HCT116 (cell line): ENCODE data around the gene SEC24D. TPM values are rescaled to one million over a fixed set of nuclear protein-coding genes. Genes with fewer than 3 reads are reported as not detected.

Experiments
- ATAC-seq: fragments of 200-7000 bp; cut with Tn5 transposase; 2 replicates; pipeline ENCODE4 v1.9.1; 2020; ENCODE audit warnings: mild to moderate bottlenecking, moderate library complexity
- BruUV-seq: library from RNA; stranded (reverse); fragments of 400-500 nt; replicated peaks from 2 replicates; lab custom pipeline; 2021; lab: Mats Ljungman, UMichigan
- CTCF ChIA-PET: fragments of 300-600 bp; sonication (Branson Sonifier 250); formaldehyde crosslinking; loops from one replicate; lab custom pipeline; 2021; ENCODE audit warnings: antibody characterized with exemption; lab: Charles Lee
- POLR2A ChIA-PET: fragments of 300-600, 350-600 bp; sonication (Branson Sonifier 250); formaldehyde crosslinking; loops from one replicate; lab custom pipeline; 2021; ENCODE audit warnings: antibody characterized with exemption; lab: Charles Lee
- RAD21 ChIA-PET, 2 experiments: fragments of 300-600 bp; sonication (Branson Sonifier 250); formaldehyde crosslinking; loops; one replicate each; lab custom pipeline; 2023; ENCODE audit warnings: low total read pairs in 2 of 2; ENCODE audit not compliant: uncharacterized antibody in 2 of 2, unreplicated experiment in 2 of 2, low non-redundant PET in 1 of 2; lab: Charles Lee
- DNase-seq: peaks from one replicate; pipeline ENCODE4 v3.0.0-alpha.2; 2010; ENCODE audit warnings: low read depth, low spot score
- H2AFZ ChIP-seq: fragments of 200-600 bp; shearing (Covaris generic), sonication (generic); 2 replicates; pipeline ENCODE4 v1.6.1; 2017; ENCODE audit warnings: low read depth, mixed run types, mixed read lengths, antibody characterized with exemption, low read length; ENCODE audit not compliant: poor library complexity, severe bottlenecking
- H3K27ac ChIP-seq: 2 replicates; pipeline ENCODE4 v1.5.1; 2012; ENCODE audit warnings: low read depth, low read length
- H3K27me3 ChIP-seq: fragments of 200-600 bp; sonication (generic); 2 replicates; pipeline ENCODE4 v1.6.1; 2016; ENCODE audit warnings: mixed run types, low read length, mixed read lengths; ENCODE audit not compliant: insufficient read depth
- H3K36me3 ChIP-seq, 2 experiments: fragments of 200-500 bp in 1 of 2; fragments of 200-600 bp in 1 of 2; sonication (Bioruptor generic) in 1 of 2; sonication (generic) in 1 of 2; 2 replicates each; pipeline versions ENCODE4 v1.5.1 to v1.6.1; 2014 to 2016; ENCODE audit warnings: low read length in 2 of 2, inconsistent platforms in 1 of 2, mixed read lengths in 1 of 2, mixed run types in 1 of 2; ENCODE audit not compliant: insufficient read depth in 2 of 2, control insufficient read depth in 1 of 2
- H3K4me1 ChIP-seq, 2 experiments: fragments of 200-600 bp in 1 of 2; sonication (generic) in 1 of 2; 2 replicates each; pipeline versions ENCODE4 v1.5.1 to v1.6.1; 2012 to 2017; ENCODE audit warnings: low read length in 2 of 2, inconsistent platforms in 1 of 2, mild to moderate bottlenecking in 1 of 2, mixed read lengths in 1 of 2, mixed run types in 1 of 2, moderate library complexity in 1 of 2; ENCODE audit not compliant: insufficient read depth in 2 of 2, control insufficient read depth in 1 of 2
- H3K4me2 ChIP-seq: fragments of 200-600 bp; sonication (generic); 2 replicates; pipeline ENCODE4 v1.6.1; 2017; ENCODE audit warnings: mixed run types, low read length, mixed read lengths
- H3K4me3 ChIP-seq, 2 experiments: fragments of 200-600 bp in 1 of 2; sonication (generic) in 1 of 2; replicated peaks in 1 of 2; 2 replicates each; pipeline ENCODE4 v1.5.1; 2011 to 2016; ENCODE audit warnings: low read length in 2 of 2, control low read depth in 1 of 2, low read depth in 1 of 2, mild to moderate bottlenecking in 1 of 2, mixed read lengths in 1 of 2, mixed run types in 1 of 2
- H3K79me2 ChIP-seq: fragments of 200-600 bp; sonication (generic); 2 replicates; pipeline ENCODE4 v1.6.1; 2017; ENCODE audit warnings: mild to moderate bottlenecking, mixed run types, low read length, moderate library complexity, mixed read lengths; ENCODE audit not compliant: insufficient read depth
- H3K9ac ChIP-seq: fragments of 200-600 bp; sonication (generic); 2 replicates; pipeline ENCODE4 v1.6.1; 2016; ENCODE audit warnings: low read length, mixed read lengths
- H3K9me2 ChIP-seq: fragments of 200-600 bp; sonication (generic), shearing (Covaris generic); 2 replicates; pipeline ENCODE4 v1.6.1; 2017; ENCODE audit warnings: mixed run types, mild to moderate bottlenecking, moderate library complexity; ENCODE audit not compliant: insufficient read depth
- H3K9me3 ChIP-seq, 2 experiments: fragments of 200-500 bp in 1 of 2; fragments of 200-600 bp in 1 of 2; sonication (Bioruptor generic) in 1 of 2; sonication (generic) in 1 of 2; 2 replicates each; pipeline ENCODE4 v1.6.1; 2014 to 2017; ENCODE audit warnings: low read length in 2 of 2, mixed read lengths in 2 of 2, inconsistent platforms in 1 of 2, low read depth in 1 of 2, mild to moderate bottlenecking in 1 of 2, mixed run types in 1 of 2, moderate library complexity in 1 of 2; ENCODE audit not compliant: control insufficient read depth in 1 of 2, insufficient read depth in 1 of 2
- H4K20me1 ChIP-seq: fragments of 200-600 bp; sonication (generic), shearing (Covaris generic); 2 replicates; pipeline ENCODE4 v1.6.1; 2017; ENCODE audit warnings: mixed run types, mild to moderate bottlenecking, moderate library complexity; ENCODE audit not compliant: insufficient read depth
- CBX3 ChIP-seq: IDR thresholded peaks from 2 replicates; pipeline ENCODE4 v1.6.1; 2012; ENCODE audit warnings: low read depth
- CEBPB ChIP-seq: IDR thresholded peaks from 2 replicates; pipeline ENCODE4 v1.6.1; 2012; ENCODE audit warnings: low read depth
- CTCF ChIP-seq, 3 experiments: fragments of 200-600 bp in 1 of 3; sonication (generic) in 1 of 3; IDR thresholded peaks in 2 of 3; conservative IDR thresholded peaks in 1 of 3; 2 replicates each; pipeline ENCODE4 v1.5.1; 2012 to 2017; ENCODE audit warnings: low read depth in 2 of 3, low read length in 2 of 3, antibody characterized with exemption in 1 of 3, borderline replicate concordance in 1 of 3, control low read depth in 1 of 3, mild to moderate bottlenecking in 1 of 3, mixed read lengths in 1 of 3, mixed run types in 1 of 3, moderate library complexity in 1 of 3; ENCODE audit not compliant: insufficient read depth in 1 of 3
- EGR1 ChIP-seq: IDR thresholded peaks from 2 replicates; pipeline ENCODE4 v1.6.1; 2012; ENCODE audit warnings: low read depth
- EZH2 ChIP-seq: fragments of 200-600 bp; sonication (generic); IDR thresholded peaks from 2 replicates; pipeline ENCODE4 v1.6.1; 2017; ENCODE audit warnings: antibody characterized with exemption, mixed run types
- JUND ChIP-seq: IDR thresholded peaks from 2 replicates; pipeline ENCODE4 v1.6.1; 2012
- POLR2AphosphoS5 ChIP-seq: IDR thresholded peaks from 2 replicates; pipeline ENCODE4 v1.6.1; 2011; ENCODE audit warnings: mild to moderate bottlenecking, low read depth, low read length, moderate library complexity
- SP1 ChIP-seq: IDR thresholded peaks from 2 replicates; pipeline ENCODE4 v1.6.1; 2012; ENCODE audit warnings: low read depth
- ZBTB33 ChIP-seq: IDR thresholded peaks from 2 replicates; pipeline ENCODE4 v1.6.1; 2011; ENCODE audit warnings: mild to moderate bottlenecking, low read length, moderate library complexity; ENCODE audit not compliant: insufficient replicate concordance; ENCODE audit errors: extremely low read depth
- ZNF274 ChIP-seq: fragments of 200-500 bp; sonication (Bioruptor generic); IDR thresholded peaks from 2 replicates; pipeline ENCODE4 v1.6.1; 2014; ENCODE audit warnings: mild to moderate bottlenecking, low read depth, low read length, inconsistent platforms
- intact Hi-C: fragments of 100-400 bp; cut with micrococcal nuclease; formaldehyde crosslinking; loops from 2 replicates; pipeline ENCODE4 v1.10.0; 2022
- total RNA-seq: library from RNA; stranded (reverse); gene quantifications from one replicate; pipeline ENCODE4 v1.2.1, GENCODE V29; 2021; ENCODE audit not compliant: unreplicated experiment

The SEC24D gene
- total RNA-seq, 1 experiment from 2014 or later: 28.5 TPM

GRCh38 chr4:118826723-118827444 is 9.0 kb downstream of the SEC24D start:
- ChIA-PET RAD21 (no interaction called here), POLR2A (no interaction called here), CTCF (no interaction called here)
- H3K9me3 ChIP-seq: no peaks in the 10 kb centered on the region
- H4K20me1 ChIP-seq: no peaks in the 10 kb centered on the region
- no peak for DNase-seq
- H3K79me2 ChIP-seq: peaks cover 6% of the 10 kb centered on the region; the same call in 1 of the 2 replicates
- no peak overlapping the region for H3K4me3 ChIP-seq
- no peaks in the 10 kb centered on the region for H3K27me3 ChIP-seq
- H3K36me3 ChIP-seq: no peaks in the 10 kb centered on the region
- no peak overlapping the region for H3K4me2 ChIP-seq
- no peaks in the 10 kb centered on the region for H3K9me2 ChIP-seq
- ATAC-seq: no peak
- no peak overlapping the region for H2AFZ ChIP-seq
- no TSS peak for BruUV-seq
- no peak overlapping the region for H3K9ac ChIP-seq
- H3K27ac ChIP-seq: no peak overlapping the region
- intact Hi-C loops: no loop called here
- H3K4me1 ChIP-seq: peaks cover 12 to 26% of the 10 kb centered on the region in 2 experiments
- TF ChIP-seq SP1: no peak
- TF ChIP-seq ZNF274: no peak
- TF ChIP-seq JUND: no peak
- no peak for TF ChIP-seq CTCF (IDR thresholded peaks at IDR 0.05 in 2 of 3, conservative IDR thresholded peaks at IDR 0.05 in 1 of 3; ENCODE audit: borderline replicate concordance in 1 of 3, insufficient read depth in 1 of 3, low read depth in 2 of 3, low read length in 2 of 3)
- TF ChIP-seq, all 23 proteins: peak for 0

- POLR2A ChIA-PET: interaction anchor here (1.2 kb wide), 1 partner anchor 9 kb away, joined by 3 read pairs; no protein-coding TSS in a partner anchor
- H3K9ac ChIP-seq: no peak overlapping the region
- H3K4me2 ChIP-seq: no peak overlapping the region
- H3K4me1 ChIP-seq: peaks cover 12 to 26% of the 10 kb centered on the region in 2 experiments
- no peaks in the 10 kb centered on the region for H4K20me1 ChIP-seq
- peaks cover 6% of the 10 kb centered on the region; the same call in 1 of the 2 replicates for H3K79me2 ChIP-seq
- no peak for ATAC-seq
- RAD21 ChIA-PET: no interaction called here
- H3K9me3 ChIP-seq: no peaks in the 10 kb centered on the region
- no peak for DNase-seq
- BruUV-seq: no TSS peak
- H2AFZ ChIP-seq: no peak overlapping the region
- CTCF ChIA-PET: interaction anchor here (1.8 kb wide), 1 partner anchor 10 kb away, joined by 9 read pairs; the partner anchor contains the start of gene SEC24D
- H3K4me3 ChIP-seq: no peak overlapping the region
- no peaks in the 10 kb centered on the region for H3K36me3 ChIP-seq
- no peaks in the 10 kb centered on the region for H3K27me3 ChIP-seq
- H3K9me2 ChIP-seq: no peaks in the 10 kb centered on the region
- intact Hi-C loops: no loop called here
- no peak overlapping the region for H3K27ac ChIP-seq
- TF ChIP-seq JUND: no peak
- no peak for TF ChIP-seq CEBPB
- no peak for TF ChIP-seq SP1
- no peak for TF ChIP-seq ZBTB33
- TF ChIP-seq CBX3: no peak
- TF ChIP-seq CTCF (IDR thresholded peaks at IDR 0.05 in 2 of 3, conservative IDR thresholded peaks at IDR 0.05 in 1 of 3; ENCODE audit: borderline replicate concordance in 1 of 3, insufficient read depth in 1 of 3, low read depth in 2 of 3, low read length in 2 of 3): no peak
- no peak for TF ChIP-seq EZH2
- no peak for TF ChIP-seq POLR2AphosphoS5
- no peak for TF ChIP-seq ZNF274
- TF ChIP-seq EGR1: no peak
Observed at GRCh38 chr4:118825799-118826198, 10.1 kb downstream of the SEC24D start.
